ENCODE results near the gene CAMK1G.

GRCh38 chr1:209642816-209643215 is 59.3 kb downstream of the CAMK1G start:
- TF ChIP-seq POLR2AphosphoS5 (IDR thresholded peaks at IDR 0.05; ENCODE audit: low read depth, low read length) (no peak), SIN3A (IDR thresholded peaks at IDR 0.05; ENCODE audit: borderline replicate concordance, insufficient read depth, low read length) (no peak), TAF1 (IDR thresholded peaks at IDR 0.05; ENCODE audit: borderline replicate concordance, insufficient read depth, low read length) (no peak), FOXP2 (optimal IDR thresholded peaks at IDR 0.05; ENCODE audit: borderline replicate concordance, extremely low read depth, extremely low read length, insufficient read depth) (no peak)
- TF ChIP-seq, protein P1, sequence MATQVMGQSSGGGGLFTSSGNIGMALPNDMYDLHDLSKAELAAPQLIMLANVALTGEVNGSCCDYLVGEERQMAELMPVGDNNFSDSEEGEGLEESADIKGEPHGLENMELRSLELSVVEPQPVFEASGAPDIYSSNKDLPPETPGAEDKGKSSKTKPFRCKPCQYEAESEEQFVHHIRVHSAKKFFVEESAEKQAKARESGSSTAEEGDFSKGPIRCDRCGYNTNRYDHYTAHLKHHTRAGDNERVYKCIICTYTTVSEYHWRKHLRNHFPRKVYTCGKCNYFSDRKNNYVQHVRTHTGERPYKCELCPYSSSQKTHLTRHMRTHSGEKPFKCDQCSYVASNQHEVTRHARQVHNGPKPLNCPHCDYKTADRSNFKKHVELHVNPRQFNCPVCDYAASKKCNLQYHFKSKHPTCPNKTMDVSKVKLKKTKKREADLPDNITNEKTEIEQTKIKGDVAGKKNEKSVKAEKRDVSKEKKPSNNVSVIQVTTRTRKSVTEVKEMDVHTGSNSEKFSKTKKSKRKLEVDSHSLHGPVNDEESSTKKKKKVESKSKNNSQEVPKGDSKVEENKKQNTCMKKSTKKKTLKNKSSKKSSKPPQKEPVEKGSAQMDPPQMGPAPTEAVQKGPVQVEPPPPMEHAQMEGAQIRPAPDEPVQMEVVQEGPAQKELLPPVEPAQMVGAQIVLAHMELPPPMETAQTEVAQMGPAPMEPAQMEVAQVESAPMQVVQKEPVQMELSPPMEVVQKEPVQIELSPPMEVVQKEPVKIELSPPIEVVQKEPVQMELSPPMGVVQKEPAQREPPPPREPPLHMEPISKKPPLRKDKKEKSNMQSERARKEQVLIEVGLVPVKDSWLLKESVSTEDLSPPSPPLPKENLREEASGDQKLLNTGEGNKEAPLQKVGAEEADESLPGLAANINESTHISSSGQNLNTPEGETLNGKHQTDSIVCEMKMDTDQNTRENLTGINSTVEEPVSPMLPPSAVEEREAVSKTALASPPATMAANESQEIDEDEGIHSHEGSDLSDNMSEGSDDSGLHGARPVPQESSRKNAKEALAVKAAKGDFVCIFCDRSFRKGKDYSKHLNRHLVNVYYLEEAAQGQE (IDR thresholded peaks at IDR 0.05; ENCODE audit: insufficient read depth in 1 of 2, low read depth in 2 of 2, low read length in 2 of 2): no peak
